A549 (cell line): Measurements from ENCODE around the gene GALNTL6. TPM values are rescaled to one million over a fixed set of nuclear protein-coding genes. Genes with fewer than 3 reads are reported as not detected.

Source experiments
- ATAC-seq, 2 experiments: fragments of 200-7000 bp in 1 of 2; fragments of >200 bp in 1 of 2; cut with Nextera tagmentation in 1 of 2; cut with Tn5 transposase in 1 of 2; 3 replicates each; pipeline versions ENCODE4 v1.8.0 to v1.9.1; 2018 to 2020; ENCODE audit warnings: mild to moderate bottlenecking in 1 of 2, moderate library complexity in 1 of 2
- CTCF ChIA-PET: fragments of 300-600 bp; sonication (Branson Sonifier 250); formaldehyde crosslinking; extraction: SDS; loops from one replicate; lab custom pipeline; 2021; ENCODE audit warnings: antibody characterized with exemption, inconsistent platforms; lab: Yijun Ruan, JAX
- POLR2A ChIA-PET: fragments of 350-600 bp; formaldehyde crosslinking; extraction: SDS; loops from one replicate; lab custom pipeline; 2021; ENCODE audit warnings: antibody characterized with exemption, inconsistent platforms; lab: Yijun Ruan, JAX
- DNase-seq, 2 experiments: peaks; one replicate each; pipeline versions ENCODE4 v3.0.0 to v3.0.0-alpha.2; 2011 to 2016; ENCODE audit warnings: low read depth in 1 of 2, low spot score in 1 of 2
- FAIRE-seq: peaks from 2 replicates; lab custom pipeline; 2011; peaks lifted over from hg19 to GRCh38; lab: Jason Lieb, UNC
- H3K27ac ChIP-seq, 2 experiments: fragments of >200 bp; sonication (Bioruptor Twin); formaldehyde crosslinking; 3 replicates each; pipeline ENCODE4 v1.5.1; 2016 to 2017
- H3K4me1 ChIP-seq: fragments of >200 bp; sonication (Bioruptor Twin); formaldehyde crosslinking; 3 replicates; pipeline ENCODE4 v1.6.1; 2016
- H3K4me2 ChIP-seq: fragments of >200 bp; sonication (Bioruptor Twin); formaldehyde crosslinking; 3 replicates; pipeline ENCODE4 v1.6.1; 2016
- H3K4me3 ChIP-seq: fragments of >200 bp; sonication (Bioruptor Twin); formaldehyde crosslinking; 3 replicates; pipeline ENCODE4 v1.5.1; 2016
- H3K9me3 ChIP-seq: fragments of >200 bp; sonication (Bioruptor Twin); formaldehyde crosslinking; 3 replicates; pipeline ENCODE4 v1.6.1; 2016
- CBX8 ChIP-seq: fragments of 200-600 bp; sonication (generic); IDR thresholded peaks from 2 replicates; pipeline ENCODE4 v1.6.1; 2016
- EP300 ChIP-seq, 2 experiments: fragments of >200 bp; sonication (Bioruptor Twin); formaldehyde crosslinking; IDR thresholded peaks; 2 replicates in 1 of 2; 3 replicates in 1 of 2; pipeline ENCODE4 v1.6.1; 2016 to 2017
- ESRRA ChIP-seq: fragments of 150-350 bp; IDR thresholded peaks from 2 replicates; pipeline ENCODE4 v1.6.1; 2014; ENCODE audit warnings: mild to moderate bottlenecking, low read length, borderline replicate concordance
- FOSB ChIP-seq: fragments of 250-450 bp; sonication (Bioruptor Pico); IDR thresholded peaks from 2 replicates; pipeline ENCODE4 v1.5.0; 2020; ENCODE audit warnings: mild to moderate bottlenecking, moderate library complexity
- HDAC2 ChIP-seq: fragments of 200-600 bp; sonication (generic); IDR thresholded peaks from 2 replicates; pipeline ENCODE4 v1.6.1; 2016
- HEYL ChIP-seq: fragments of 250-450 bp; sonication (Bioruptor Pico); IDR thresholded peaks from 2 replicates; pipeline ENCODE4 v1.8.0; 2021; ENCODE audit warnings: mild to moderate bottlenecking, moderate library complexity
- HOXB5 ChIP-seq: fragments of 250-450 bp; sonication (Bioruptor Pico); IDR thresholded peaks from 2 replicates; pipeline ENCODE4 v1.5.0; 2020; ENCODE audit warnings: mild to moderate bottlenecking, moderate library complexity
- KDM5A ChIP-seq: fragments of 200-600 bp; sonication (generic); IDR thresholded peaks from 2 replicates; pipeline ENCODE4 v1.6.1; 2016; ENCODE audit warnings: antibody characterized with exemption, mild to moderate bottlenecking
- PHF8 ChIP-seq: fragments of 200-600 bp; sonication (generic); IDR thresholded peaks from 2 replicates; pipeline ENCODE4 v1.6.1; 2016; ENCODE audit warnings: low read depth, mild to moderate bottlenecking, antibody characterized with exemption, moderate library complexity, borderline replicate concordance
- RARB ChIP-seq: fragments of 250-450 bp; sonication (Bioruptor Pico); IDR thresholded peaks from 2 replicates; pipeline ENCODE4 v1.8.0; 2021; ENCODE audit warnings: mild to moderate bottlenecking, moderate library complexity
- RFX5 ChIP-seq: fragments of 450-650 bp; IDR thresholded peaks from 2 replicates; pipeline ENCODE4 v1.7.1; 2014; ENCODE audit warnings: antibody characterized with exemption, mild to moderate bottlenecking, moderate library complexity
- RNF2 ChIP-seq: fragments of 200-600 bp; sonication (generic); IDR thresholded peaks from 2 replicates; pipeline ENCODE4 v1.6.1; 2016; ENCODE audit warnings: low read depth, mild to moderate bottlenecking, antibody characterized with exemption, moderate library complexity, borderline replicate concordance
- SREBF2 ChIP-seq: fragments of 450-650 bp; IDR thresholded peaks from 2 replicates; pipeline ENCODE4 v1.6.1; 2014; ENCODE audit warnings: mild to moderate bottlenecking, moderate library complexity
- TP53 ChIP-seq: fragments of 250-450 bp; sonication (Bioruptor Pico); IDR thresholded peaks from 2 replicates; pipeline ENCODE4 v1.5.0; 2021; ENCODE audit warnings: mild to moderate bottlenecking, moderate library complexity
- ZC3H11A ChIP-seq: fragments of 450-650 bp; IDR thresholded peaks from 2 replicates; pipeline ENCODE4 v1.6.1; 2014; ENCODE audit warnings: antibody characterized with exemption, mild to moderate bottlenecking
- ZSCAN20 ChIP-seq: fragments of 250-450 bp; sonication (Bioruptor Pico); IDR thresholded peaks from 2 replicates; pipeline ENCODE4 v1.8.0; 2022; ENCODE audit warnings: mild to moderate bottlenecking, moderate library complexity
- WGBS: methylation state at CpG from one replicate; pipeline ENCODE4 v1.1.6; 2017; ENCODE audit errors: missing lambda C conversion rate; 5-methylcytosine and 5-hydroxymethylcytosine counted together
- polyA plus RNA-seq, 4 experiments: library from polyadenylated mRNA; depleted of rRNA in 3 of 4; stranded (reverse); fragments of >200 nt; fragmentation: RNase III in 1 of 4; extraction: RNeasy Plus Mini Kit Qiagen cat#74134 plus additional on column Dnase treatment in 1 of 4; gene quantifications; 2 replicates in 3 of 4; 3 replicates in 1 of 4; pipeline ENCODE4 v1.2.3, GENCODE V29; 2011 to 2017
- TF ChIP-seq, protein P1 (sequence below): IDR thresholded peaks from 2 replicates; pipeline ENCODE4 v1.6.1; 2012
- TF ChIP-seq, protein P2 (sequence below): fragments of 200-600 bp; sonication (generic); IDR thresholded peaks from 2 replicates; pipeline ENCODE4 v1.6.1; 2016; ENCODE audit warnings: antibody characterized with exemption, mild to moderate bottlenecking, moderate library complexity
- TF ChIP-seq, protein P3 (sequence below): fragments of 250-450 bp; sonication (Bioruptor Pico); IDR thresholded peaks from 2 replicates; pipeline ENCODE4 v1.5.0; 2021; ENCODE audit warnings: mild to moderate bottlenecking, moderate library complexity, borderline replicate concordance
- TF ChIP-seq, protein P4 (sequence below): IDR thresholded peaks from 2 replicates; pipeline ENCODE4 v1.6.1; 2012; ENCODE audit warnings: low read depth, borderline replicate concordance
- TF ChIP-seq, protein P5 (sequence below): fragments of >200 bp; sonication (Bioruptor Twin); formaldehyde crosslinking; IDR thresholded peaks from 3 replicates; pipeline ENCODE4 v1.5.1; 2016
- TF ChIP-seq, protein P6 (sequence below): IDR thresholded peaks from 2 replicates; pipeline ENCODE4 v1.6.1; 2012

The GALNTL6 gene
- polyA plus RNA-seq, 2 of the 4 experiments (the other 2 are of a cell fraction), result 0.06 to 0.49 TPM

DNA sequence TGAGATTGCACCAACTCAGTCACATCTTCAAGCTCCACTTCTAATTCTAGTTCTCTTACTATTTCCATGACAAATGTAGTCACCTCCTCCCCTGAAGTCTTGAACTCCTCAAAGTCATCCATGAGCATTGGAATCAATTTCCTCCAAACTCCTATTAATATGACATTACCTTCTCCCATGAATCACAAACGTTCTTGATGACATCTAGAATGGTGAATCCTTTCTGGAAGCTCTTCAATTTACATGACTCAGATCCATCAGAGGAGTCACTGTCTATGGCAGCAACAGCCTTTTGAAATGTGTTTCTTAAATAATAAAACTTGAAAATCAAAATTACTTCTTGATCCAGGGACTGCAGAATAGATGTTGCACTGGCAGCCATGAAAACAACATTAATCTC, 34.5 kb downstream of the GALNTL6 start:
- Histone ChIP-seq H3K4me2 (no peak overlapping the region), H3K4me3 (no peak overlapping the region), H3K27ac (no peak overlapping the region), H3K4me1 (no peaks in the 10 kb centered on the region), H3K9me3 (no peaks in the 10 kb centered on the region)
- DNase-seq (no peak), ATAC-seq (no peak), FAIRE-seq (no peak)
- WGBS, result 19% methylated on average over 1 of the region's 1 CpG
- TF ChIP-seq ZC3H11A, result no peak
- TF ChIP-seq, protein P1, sequence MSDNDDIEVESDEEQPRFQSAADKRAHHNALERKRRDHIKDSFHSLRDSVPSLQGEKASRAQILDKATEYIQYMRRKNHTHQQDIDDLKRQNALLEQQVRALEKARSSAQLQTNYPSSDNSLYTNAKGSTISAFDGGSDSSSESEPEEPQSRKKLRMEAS, result no peak
- TF ChIP-seq EP300 (IDR thresholded peaks at IDR 0.05), result no peak
- TF ChIP-seq, protein P2, sequence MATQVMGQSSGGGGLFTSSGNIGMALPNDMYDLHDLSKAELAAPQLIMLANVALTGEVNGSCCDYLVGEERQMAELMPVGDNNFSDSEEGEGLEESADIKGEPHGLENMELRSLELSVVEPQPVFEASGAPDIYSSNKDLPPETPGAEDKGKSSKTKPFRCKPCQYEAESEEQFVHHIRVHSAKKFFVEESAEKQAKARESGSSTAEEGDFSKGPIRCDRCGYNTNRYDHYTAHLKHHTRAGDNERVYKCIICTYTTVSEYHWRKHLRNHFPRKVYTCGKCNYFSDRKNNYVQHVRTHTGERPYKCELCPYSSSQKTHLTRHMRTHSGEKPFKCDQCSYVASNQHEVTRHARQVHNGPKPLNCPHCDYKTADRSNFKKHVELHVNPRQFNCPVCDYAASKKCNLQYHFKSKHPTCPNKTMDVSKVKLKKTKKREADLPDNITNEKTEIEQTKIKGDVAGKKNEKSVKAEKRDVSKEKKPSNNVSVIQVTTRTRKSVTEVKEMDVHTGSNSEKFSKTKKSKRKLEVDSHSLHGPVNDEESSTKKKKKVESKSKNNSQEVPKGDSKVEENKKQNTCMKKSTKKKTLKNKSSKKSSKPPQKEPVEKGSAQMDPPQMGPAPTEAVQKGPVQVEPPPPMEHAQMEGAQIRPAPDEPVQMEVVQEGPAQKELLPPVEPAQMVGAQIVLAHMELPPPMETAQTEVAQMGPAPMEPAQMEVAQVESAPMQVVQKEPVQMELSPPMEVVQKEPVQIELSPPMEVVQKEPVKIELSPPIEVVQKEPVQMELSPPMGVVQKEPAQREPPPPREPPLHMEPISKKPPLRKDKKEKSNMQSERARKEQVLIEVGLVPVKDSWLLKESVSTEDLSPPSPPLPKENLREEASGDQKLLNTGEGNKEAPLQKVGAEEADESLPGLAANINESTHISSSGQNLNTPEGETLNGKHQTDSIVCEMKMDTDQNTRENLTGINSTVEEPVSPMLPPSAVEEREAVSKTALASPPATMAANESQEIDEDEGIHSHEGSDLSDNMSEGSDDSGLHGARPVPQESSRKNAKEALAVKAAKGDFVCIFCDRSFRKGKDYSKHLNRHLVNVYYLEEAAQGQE, result no peak
- no peak for TF ChIP-seq CBX8
- no peak for TF ChIP-seq PHF8
- TF ChIP-seq, protein P3, sequence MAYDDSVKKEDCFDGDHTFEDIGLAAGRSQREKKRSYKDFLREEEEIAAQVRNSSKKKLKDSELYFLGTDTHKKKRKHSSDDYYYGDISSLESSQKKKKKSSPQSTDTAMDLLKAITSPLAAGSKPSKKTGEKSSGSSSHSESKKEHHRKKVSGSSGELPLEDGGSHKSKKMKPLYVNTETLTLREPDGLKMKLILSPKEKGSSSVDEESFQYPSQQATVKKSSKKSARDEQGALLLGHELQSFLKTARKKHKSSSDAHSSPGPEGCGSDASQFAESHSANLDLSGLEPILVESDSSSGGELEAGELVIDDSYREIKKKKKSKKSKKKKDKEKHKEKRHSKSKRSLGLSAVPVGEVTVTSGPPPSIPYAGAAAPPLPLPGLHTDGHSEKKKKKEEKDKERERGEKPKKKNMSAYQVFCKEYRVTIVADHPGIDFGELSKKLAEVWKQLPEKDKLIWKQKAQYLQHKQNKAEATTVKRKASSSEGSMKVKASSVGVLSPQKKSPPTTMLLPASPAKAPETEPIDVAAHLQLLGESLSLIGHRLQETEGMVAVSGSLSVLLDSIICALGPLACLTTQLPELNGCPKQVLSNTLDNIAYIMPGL (CRISPR knock-in tag), result no peak
- TF ChIP-seq TP53 (CRISPR knock-in tag), result no peak
- no peak for TF ChIP-seq RNF2
- no peak for TF ChIP-seq RFX5
- TF ChIP-seq, protein P4, sequence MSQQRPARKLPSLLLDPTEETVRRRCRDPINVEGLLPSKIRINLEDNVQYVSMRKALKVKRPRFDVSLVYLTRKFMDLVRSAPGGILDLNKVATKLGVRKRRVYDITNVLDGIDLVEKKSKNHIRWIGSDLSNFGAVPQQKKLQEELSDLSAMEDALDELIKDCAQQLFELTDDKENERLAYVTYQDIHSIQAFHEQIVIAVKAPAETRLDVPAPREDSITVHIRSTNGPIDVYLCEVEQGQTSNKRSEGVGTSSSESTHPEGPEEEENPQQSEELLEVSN, result no peak
- TF ChIP-seq ESRRA, result no peak
- TF ChIP-seq, protein P5, sequence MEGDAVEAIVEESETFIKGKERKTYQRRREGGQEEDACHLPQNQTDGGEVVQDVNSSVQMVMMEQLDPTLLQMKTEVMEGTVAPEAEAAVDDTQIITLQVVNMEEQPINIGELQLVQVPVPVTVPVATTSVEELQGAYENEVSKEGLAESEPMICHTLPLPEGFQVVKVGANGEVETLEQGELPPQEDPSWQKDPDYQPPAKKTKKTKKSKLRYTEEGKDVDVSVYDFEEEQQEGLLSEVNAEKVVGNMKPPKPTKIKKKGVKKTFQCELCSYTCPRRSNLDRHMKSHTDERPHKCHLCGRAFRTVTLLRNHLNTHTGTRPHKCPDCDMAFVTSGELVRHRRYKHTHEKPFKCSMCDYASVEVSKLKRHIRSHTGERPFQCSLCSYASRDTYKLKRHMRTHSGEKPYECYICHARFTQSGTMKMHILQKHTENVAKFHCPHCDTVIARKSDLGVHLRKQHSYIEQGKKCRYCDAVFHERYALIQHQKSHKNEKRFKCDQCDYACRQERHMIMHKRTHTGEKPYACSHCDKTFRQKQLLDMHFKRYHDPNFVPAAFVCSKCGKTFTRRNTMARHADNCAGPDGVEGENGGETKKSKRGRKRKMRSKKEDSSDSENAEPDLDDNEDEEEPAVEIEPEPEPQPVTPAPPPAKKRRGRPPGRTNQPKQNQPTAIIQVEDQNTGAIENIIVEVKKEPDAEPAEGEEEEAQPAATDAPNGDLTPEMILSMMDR, result no peak
- TF ChIP-seq SREBF2, result no peak
- TF ChIP-seq RARB (CRISPR knock-in tag), result no peak
- no peak for TF ChIP-seq HEYL (CRISPR knock-in tag)
- ChIA-PET POLR2A (no interaction called here), CTCF (no interaction called here)

DNA sequence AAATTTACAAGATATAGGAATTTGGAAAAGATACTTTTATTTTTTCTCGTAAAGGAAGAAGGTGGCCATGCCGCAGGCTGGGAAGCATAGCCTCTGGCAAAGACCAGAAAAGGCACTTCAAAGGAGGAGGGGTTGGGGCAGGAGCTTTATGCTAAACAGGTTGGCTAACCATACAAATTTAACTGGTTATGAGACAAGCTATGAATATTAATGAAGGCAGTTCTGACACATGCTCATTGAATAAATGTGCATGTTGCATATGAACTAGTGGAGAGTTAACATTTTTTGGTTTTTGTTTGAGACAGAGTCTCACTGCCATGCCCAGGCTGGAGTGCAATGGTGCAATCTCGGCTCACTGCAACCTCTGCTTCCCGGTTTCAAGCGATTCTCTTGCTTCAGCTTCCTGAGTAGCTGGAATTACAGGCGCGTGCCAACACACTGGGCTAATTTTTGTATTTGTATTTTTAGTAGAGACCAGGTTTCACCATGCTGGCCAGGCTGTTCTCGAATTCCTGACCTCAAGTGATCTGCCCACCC, 36.5 kb downstream of the GALNTL6 start:
- POLR2A ChIA-PET, result no interaction called here
- CTCF ChIA-PET, result no interaction called here
- DNase-seq (no peak), ATAC-seq (no peak), FAIRE-seq (no peak)
- Histone ChIP-seq H3K27ac (no peak overlapping the region), H3K4me2 (no peak overlapping the region), H3K4me3 (no peak overlapping the region), H3K4me1 (no peaks in the 10 kb centered on the region)
- TF ChIP-seq HDAC2 (no peak), HOXB5 (CRISPR knock-in tag) (no peak), PHF8 (no peak), FOSB (CRISPR knock-in tag) (no peak), RNF2 (no peak), SREBF2 (no peak), KDM5A (no peak), ZSCAN20 (CRISPR knock-in tag) (no peak)
- TF ChIP-seq, protein P1, result no peak
- TF ChIP-seq, protein P3 (CRISPR knock-in tag), result no peak
- TF ChIP-seq, protein P6, sequence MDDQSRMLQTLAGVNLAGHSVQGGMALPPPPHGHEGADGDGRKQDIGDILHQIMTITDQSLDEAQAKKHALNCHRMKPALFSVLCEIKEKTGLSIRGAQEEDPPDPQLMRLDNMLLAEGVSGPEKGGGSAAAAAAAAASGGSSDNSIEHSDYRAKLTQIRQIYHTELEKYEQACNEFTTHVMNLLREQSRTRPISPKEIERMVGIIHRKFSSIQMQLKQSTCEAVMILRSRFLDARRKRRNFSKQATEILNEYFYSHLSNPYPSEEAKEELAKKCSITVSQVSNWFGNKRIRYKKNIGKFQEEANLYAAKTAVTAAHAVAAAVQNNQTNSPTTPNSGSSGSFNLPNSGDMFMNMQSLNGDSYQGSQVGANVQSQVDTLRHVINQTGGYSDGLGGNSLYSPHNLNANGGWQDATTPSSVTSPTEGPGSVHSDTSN, result no peak
- TF ChIP-seq, protein P4, result no peak
- TF ChIP-seq, all 56 proteins: peak for 0
- H3K9me3 ChIP-seq, result no peaks in the 10 kb centered on the region
- WGBS, result 74% methylated on average over 8 of the region's 8 CpGs
